HG03097 (cell line): ENCODE results near the gene NCK2.
"Not testable (repeated sequence)": the region's sequence is repeated elsewhere in the genome, so short reads cannot be mapped to it uniquely, and the experiment has no call there.

Experiments used
- ATAC-seq: cut with Tn5 transposase; IDR thresholded peaks from one replicate; pipeline ENCODE4 v1.9.1; 2021; ENCODE audit not compliant: unreplicated experiment, low FRiP score

Gene NCK2

DNA sequence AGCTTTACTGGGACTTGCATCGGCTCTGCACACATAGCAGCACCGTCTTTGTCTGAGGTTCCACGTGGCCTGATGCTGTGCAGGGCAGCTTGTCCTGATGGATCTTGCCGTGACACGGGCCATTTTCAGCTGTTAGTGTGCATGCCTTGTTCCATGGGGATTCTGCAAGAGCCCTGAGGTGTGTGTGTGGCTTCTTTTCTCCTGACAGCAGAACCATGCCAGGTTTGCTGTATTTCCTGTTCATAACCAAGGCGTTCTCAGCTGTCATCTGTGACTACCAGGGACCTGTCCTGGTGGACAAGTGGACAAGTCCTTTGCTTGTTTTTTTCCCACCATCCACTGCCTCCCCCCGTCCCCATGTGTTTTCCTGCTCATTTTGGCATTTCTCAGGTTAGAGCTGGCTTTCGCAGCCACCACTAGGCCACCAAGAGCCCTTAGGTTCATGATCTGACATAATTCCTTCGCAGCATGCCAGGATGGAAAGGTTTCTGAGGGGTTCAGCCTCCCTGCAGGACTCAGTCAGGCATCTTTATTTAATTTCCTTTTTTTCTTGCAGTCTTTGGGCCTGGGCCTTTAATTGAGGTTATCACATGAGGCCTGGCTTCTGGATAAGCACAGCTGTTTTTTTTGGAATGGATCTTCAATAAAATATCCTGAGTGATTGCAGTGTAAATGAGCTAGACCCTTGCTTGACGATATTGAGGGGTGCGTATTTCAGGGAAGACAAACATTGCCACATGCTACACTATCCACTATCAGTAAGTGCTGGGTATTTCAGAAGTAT lies 139.4 kb downstream of the NCK2 start:
- no peak for ATAC-seq

DNA sequence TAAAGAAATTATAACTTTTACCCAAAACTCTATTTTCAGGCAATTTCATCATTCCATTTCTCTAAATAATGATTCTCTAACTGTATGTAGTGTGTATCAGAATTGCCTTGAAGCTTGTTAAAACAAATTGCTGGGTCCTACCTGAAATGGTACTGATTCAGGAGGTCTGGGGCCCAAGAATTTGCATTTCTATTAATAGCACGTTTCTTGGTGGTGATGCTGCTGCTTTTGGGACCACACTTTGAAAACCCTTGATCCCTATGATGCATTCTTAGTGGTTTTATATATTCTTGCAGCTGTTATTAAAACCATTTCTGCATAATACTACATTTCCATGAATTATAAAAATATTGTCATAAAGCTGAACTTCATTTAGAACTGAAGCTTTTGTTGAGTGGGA lies 140.7 kb downstream of the NCK2 start:
- ATAC-seq = no peak

DNA sequence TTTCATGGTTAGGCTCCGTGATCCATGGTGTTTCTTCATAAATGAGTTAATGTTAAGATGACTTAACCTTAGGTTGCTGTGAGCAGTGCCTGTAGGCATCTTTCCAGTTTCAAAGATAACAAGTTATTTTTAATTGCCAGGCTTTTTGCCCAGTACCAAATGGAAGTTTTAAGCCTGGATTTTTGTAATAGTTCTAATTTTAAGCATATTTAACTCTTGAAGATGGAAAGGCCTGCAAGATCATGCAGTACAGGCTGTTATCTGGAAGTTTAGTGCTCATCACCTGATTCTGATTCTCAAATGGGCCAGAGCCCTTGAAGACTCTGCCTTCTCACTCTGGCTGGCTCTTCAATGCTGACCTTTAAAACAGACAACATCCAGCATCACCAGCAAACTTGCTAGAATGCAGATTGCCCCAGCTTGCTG lies 141.3 kb downstream of the NCK2 start:
- ATAC-seq = no peak

DNA sequence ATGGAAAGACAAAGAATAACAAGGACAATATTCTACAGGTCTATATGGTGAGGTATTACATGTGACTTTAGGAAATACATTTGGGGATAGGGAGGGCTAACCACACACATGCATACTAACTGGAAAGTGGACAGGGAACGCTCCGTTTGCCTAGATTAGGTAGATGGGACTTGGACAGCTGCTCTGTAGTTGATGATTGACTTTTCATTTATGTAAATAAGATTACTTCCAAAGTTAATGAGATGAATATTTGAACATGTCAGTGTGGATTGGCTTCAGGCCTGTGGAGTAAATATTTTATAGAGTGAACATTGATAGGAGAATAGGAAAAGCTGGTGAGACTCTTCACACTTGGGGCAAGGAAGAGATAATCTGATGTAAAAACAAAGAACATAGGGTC lies 142.0 kb downstream of the NCK2 start:
- no peak for ATAC-seq

DNA sequence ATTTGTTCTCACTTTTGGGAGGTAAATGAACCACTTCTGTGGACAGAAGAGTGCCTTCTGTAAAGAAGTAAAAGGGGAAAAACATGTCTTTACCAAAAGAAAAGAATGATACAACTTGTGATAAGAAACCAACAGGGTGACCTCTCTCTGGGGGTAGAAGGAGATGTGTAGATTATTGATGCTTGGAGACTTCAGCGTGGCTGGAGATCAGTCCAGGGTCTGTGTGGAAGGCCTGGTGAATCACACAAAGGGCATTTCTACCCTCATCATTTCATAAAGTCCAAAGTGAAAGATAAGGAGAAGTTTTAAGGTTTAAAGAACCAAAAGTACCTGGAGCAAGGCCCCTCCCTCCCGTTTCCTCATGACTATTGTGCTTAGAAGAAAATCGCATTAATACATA lies 142.5 kb downstream of the NCK2 start:
- no peak for ATAC-seq

- ATAC-seq = no peak
Measured at GRCh38 chr2:105888625-105889024, 143.9 kb downstream of the NCK2 start.

- no peak for ATAC-seq
Measured at GRCh38 chr2:105889046-105889445, 144.3 kb downstream of the NCK2 start.

- ATAC-seq = no peak
Measured at GRCh38 chr2:105890111-105890510, 145.4 kb downstream of the NCK2 start.

DNA sequence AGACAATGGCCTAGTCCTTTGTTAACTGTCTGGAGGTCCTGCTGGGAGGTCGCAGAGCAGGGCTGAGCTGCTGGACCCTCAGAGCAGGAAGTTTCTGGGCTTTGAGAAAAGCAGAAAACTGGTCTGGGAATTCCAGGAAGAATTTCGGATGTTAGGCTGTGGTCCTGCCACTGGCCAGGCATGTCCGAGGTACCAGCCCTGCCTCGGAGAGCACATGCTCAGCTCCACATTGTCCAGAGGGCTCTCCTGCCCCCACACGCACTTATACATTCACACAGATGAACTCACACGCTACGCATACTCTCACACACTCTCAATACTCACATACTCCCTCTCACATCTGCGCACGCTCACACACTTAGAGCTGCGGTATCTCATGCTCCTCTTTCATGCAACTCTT lies 146.1 kb downstream of the NCK2 start:
- ATAC-seq = no peak

- no peak for ATAC-seq
Measured at GRCh38 chr2:105893011-105893995, 148.6 kb downstream of the NCK2 start.

DNA sequence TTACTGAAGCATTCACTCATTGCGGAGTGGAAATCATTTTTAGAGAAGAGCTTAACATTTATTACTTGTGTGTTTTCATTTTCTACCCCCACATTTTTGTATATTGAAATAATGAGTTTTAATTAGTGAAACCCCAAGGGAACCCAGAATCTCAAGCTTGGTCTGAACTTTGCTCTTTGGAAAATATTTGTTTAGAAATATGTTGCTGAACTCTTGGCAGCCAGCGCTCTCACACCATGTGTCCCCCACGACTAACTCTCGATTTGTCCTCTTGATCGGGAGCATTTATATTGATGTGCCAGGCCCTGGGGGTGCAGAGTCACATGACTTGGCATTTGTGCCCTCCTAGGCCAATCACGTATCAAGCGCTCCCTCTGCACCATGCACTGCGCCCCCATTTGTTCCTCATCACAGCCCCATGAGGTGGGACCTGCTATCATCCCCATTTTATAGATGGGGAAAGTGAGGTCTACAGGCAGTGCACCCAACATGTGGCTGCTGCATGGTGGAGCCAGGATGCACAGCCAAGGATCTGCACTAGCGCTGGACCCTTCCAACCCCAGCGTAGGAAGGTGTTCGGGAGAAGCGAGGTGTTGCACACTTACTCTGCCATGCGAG lies 149.7 kb downstream of the NCK2 start:
- ATAC-seq = no peak

DNA sequence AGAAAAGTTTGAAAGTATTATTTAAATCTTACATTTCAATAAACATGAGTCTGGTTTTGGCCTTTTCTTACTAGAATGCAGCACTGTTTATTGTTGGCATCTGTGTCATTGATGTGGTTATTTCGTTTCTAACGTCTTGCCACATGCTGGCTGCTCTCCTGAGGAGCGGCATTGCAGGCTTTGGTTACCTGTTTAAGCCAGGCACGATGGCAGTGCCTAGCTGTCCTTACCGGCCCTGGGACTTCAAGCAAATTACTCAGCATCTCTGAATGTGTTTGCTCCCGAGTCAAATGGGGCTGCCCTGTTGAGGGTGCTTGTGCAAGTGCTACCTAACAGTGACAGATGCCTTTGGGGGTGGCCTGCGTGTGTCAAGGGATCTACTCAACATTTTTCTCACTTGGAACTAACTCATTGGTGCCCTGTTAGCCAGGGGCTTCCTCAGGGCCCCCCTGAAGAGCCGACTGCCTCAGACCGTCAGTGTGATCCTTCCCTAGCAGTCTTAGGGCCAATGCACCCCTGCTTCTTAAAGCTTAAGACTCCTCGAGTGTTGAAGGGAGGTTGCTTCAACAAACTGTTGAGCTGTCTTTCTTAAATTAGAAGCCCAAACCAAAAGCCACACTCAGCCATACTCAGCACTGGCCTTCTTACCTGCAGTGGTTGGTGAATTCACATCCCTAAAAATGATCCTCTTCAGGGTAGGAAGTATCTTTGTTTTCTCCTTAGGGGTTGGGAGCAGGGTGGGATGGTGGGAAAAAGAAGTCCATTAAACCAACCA lies 151.5 kb downstream of the NCK2 start:
- ATAC-seq = no peak

DNA sequence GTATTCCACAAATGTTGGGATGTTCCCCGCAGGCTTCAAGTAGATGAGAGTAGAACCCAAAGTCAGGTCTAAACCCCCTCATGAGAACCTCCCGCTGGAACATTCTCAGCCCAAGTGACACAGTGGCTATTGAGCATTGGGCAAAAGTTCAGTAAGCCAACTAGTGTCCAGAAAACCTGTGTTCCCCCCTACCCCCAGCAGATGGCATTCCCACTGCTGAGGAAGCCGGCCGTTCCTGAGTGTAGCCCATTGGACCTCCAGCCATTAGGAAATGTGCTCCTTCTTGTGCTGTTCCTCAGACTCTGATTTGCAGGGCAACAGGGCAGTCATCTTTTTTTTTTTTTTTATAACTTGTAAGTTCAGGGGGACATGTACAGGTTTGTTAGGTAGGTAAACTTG lies 152.1 kb downstream of the NCK2 start:
- ATAC-seq = no peak

- ATAC-seq = not testable (repeated sequence)
Measured at GRCh38 chr2:105897694-105898093, 153.0 kb downstream of the NCK2 start.

- no peak for ATAC-seq
Measured at GRCh38 chr2:105903051-105903674, 158.5 kb downstream of the NCK2 start.

DNA sequence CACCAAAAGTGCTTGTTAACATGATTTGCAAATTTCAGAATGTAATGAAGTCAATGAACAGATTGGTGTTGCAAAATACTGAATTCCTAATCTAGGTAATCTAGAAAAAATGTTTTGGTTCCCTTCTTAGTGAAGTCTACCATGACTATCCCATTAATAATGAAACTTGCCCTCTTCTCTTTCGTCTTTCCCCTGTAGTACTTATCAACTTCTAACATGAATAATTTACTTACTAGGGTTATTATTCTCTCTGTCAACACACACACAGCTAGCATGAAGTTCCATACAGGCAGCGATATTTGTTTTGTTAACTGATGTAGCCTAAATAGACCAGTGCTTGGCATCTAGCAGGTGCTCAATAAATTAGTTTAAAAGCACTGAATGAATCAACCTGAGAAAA lies 160.2 kb downstream of the NCK2 start:
- ATAC-seq = peak; percentile 96

DNA sequence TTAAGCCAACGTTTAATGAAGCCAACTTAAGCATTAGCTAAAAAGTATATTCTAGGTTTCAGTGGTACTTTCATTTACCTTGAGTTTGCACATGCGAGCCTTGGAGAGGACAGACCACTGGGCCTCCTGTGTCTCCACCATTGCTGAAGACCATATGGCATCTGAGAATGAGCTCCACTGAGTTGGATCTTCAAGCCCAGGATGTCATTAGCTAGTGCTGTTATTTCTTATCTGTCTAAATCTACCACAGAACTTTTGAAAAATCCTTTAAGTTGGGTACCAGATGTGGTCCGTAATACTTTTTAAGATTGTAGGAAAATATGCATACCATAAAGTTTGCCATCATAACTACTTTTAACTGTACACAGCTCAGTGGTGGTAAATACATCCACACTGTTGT lies 161.8 kb downstream of the NCK2 start:
- no peak for ATAC-seq

DNA sequence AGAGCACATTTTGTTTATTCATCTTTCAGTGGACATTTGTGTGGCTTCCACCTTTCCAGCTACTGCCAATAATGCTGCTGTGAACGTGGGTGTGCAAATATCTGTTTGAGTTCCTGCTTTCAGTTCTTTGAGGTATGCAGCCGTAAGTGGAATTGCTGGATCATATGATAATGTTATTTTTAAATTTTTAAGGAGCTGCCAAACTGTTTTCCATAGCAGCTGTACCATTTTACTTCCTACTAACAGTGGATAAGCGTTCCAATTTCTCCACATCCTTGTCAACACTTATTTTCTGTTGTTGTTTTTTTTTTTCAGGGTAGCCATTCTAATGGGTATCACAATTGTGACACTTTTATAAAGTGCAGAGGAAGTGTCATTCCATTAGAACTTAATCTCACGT lies 162.5 kb downstream of the NCK2 start:
- ATAC-seq = no peak

DNA sequence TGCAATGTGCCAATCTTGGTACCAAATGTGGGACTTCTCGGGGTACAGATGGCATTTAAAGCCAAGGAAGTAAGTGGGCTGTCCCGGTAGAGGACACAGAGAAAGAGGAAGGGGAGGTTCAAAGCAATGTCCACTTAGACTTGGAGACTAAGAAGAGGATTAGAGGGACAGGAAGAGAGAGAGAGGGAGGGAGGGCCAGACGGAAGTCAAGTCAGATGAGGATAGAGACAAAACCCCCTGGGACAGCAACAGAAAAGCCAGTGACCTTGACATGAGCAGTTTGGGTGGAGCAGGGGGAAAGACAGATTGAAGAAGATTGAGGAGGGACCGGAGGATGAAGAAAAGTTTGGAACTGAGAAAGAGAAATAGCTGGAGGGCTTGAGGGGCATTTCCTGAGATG lies 164.5 kb downstream of the NCK2 start:
- no peak for ATAC-seq
